Endothelial cell of umbilical vein (primary cell): ENCODE results near the gene CEP104. TPM values are rescaled to one million over a fixed set of nuclear protein-coding genes. Genes with fewer than 3 reads are reported as not detected.

Source experiments
- BruUV-seq: library from RNA; stranded (reverse); fragments of 400-500 nt; replicated peaks from 2 replicates; lab custom pipeline; 2021; lab: Mats Ljungman, UMichigan
- CTCF ChIA-PET: fragments of 300-600, 350-600 bp; sonication (Branson Sonifier 250); formaldehyde crosslinking; loops from one replicate; lab custom pipeline; 2021; ENCODE audit warnings: antibody characterized with exemption, inconsistent platforms; lab: Charles Lee
- POLR2A ChIA-PET: fragments of 300-600, 350-600 bp; sonication (Branson Sonifier 250); formaldehyde crosslinking; loops from one replicate; lab custom pipeline; 2021; ENCODE audit warnings: antibody characterized with exemption, inconsistent platforms; lab: Charles Lee
- DNase-seq: peaks from one replicate; pipeline ENCODE4 v3.0.0-alpha.2; 2011; ENCODE audit warnings: low read depth, low spot score
- FAIRE-seq: peaks from 2 replicates; lab custom pipeline; 2011; peaks lifted over from hg19 to GRCh38; lab: Jason Lieb, UNC
- H2AFZ ChIP-seq: 2 replicates; pipeline ENCODE4 v1.6.0; 2012; ENCODE audit warnings: low read depth, low read length, control low read depth, inconsistent platforms
- H3K27ac ChIP-seq: 2 replicates; pipeline ENCODE4 v1.5.1; 2011; ENCODE audit warnings: low read depth, mild to moderate bottlenecking, control low read depth, low read length, moderate library complexity; ENCODE audit not compliant: insufficient read depth
- H3K27me3 ChIP-seq, 2 experiments: 2 replicates each; pipeline versions ENCODE4 v1.6.0 to v1.6.1; 2011; ENCODE audit warnings: low read length in 2 of 2, mixed read lengths in 1 of 2; ENCODE audit not compliant: control insufficient read depth in 2 of 2, insufficient read depth in 2 of 2
- H3K36me3 ChIP-seq, 2 experiments: 2 replicates in 1 of 2; 3 replicates in 1 of 2; pipeline ENCODE4 v1.5.1; 2011; ENCODE audit warnings: low read length in 2 of 2, mild to moderate bottlenecking in 1 of 2, moderate library complexity in 1 of 2; ENCODE audit not compliant: control insufficient read depth in 2 of 2, insufficient read depth in 2 of 2; ENCODE audit errors: extremely low read depth in 1 of 2
- H3K4me1 ChIP-seq: 3 replicates; pipeline ENCODE4 v1.5.1; 2011; ENCODE audit warnings: mild to moderate bottlenecking, low read length; ENCODE audit not compliant: control insufficient read depth, insufficient read depth; ENCODE audit errors: extremely low read depth
- H3K4me2 ChIP-seq: 2 replicates; pipeline ENCODE4 v1.6.1; 2011; ENCODE audit warnings: low read length, control low read depth, mixed read lengths; ENCODE audit not compliant: insufficient read depth
- H3K4me3 ChIP-seq, 3 experiments: fragments of 200-600 bp in 1 of 3; sonication (generic), shearing (Covaris generic) in 1 of 3; replicated peaks in 1 of 3; 2 replicates each; pipeline ENCODE4 v1.5.1; 2011 to 2016; ENCODE audit warnings: control low read depth in 3 of 3, low read length in 3 of 3, mild to moderate bottlenecking in 2 of 3, inconsistent platforms in 1 of 3, low read depth in 1 of 3, moderate library complexity in 1 of 3; ENCODE audit not compliant: insufficient read depth in 1 of 3
- H3K79me2 ChIP-seq: 2 replicates; pipeline ENCODE4 v1.6.0; 2012; ENCODE audit warnings: low read length, inconsistent platforms; ENCODE audit not compliant: control insufficient read depth, insufficient read depth
- H3K9ac ChIP-seq: replicated peaks from 2 replicates; pipeline ENCODE3; 2011; ENCODE audit warnings: low read length, control low read depth; ENCODE audit not compliant: insufficient read depth; ENCODE audit errors: extremely low read depth
- H3K9me1 ChIP-seq: replicated peaks from 3 replicates; pipeline ENCODE4 v1.6.0; 2011; ENCODE audit warnings: mild to moderate bottlenecking, low read length; ENCODE audit not compliant: control insufficient read depth, insufficient read depth; ENCODE audit errors: extremely low read depth
- H3K9me3 ChIP-seq: replicated peaks from 2 replicates; pipeline ENCODE4 v1.5.1; 2012; ENCODE audit warnings: low read length, inconsistent platforms; ENCODE audit not compliant: control insufficient read depth, insufficient read depth
- H4K20me1 ChIP-seq: replicated peaks from 2 replicates; pipeline ENCODE3; 2011; ENCODE audit warnings: mild to moderate bottlenecking, low read length; ENCODE audit not compliant: control insufficient read depth, insufficient read depth; ENCODE audit errors: extremely low read depth
- EZH2 ChIP-seq: IDR thresholded peaks from 2 replicates; pipeline ENCODE4 v1.6.1; 2012; ENCODE audit warnings: borderline replicate concordance, low read depth, mild to moderate bottlenecking, moderate library complexity, low read length, inconsistent platforms; ENCODE audit not compliant: severe bottlenecking
- FOS ChIP-seq: IDR thresholded peaks from 2 replicates; pipeline ENCODE4 v1.6.1; 2011; ENCODE audit warnings: mild to moderate bottlenecking, low read length, moderate library complexity, borderline replicate concordance; ENCODE audit not compliant: insufficient read depth
- GATA2 ChIP-seq: IDR thresholded peaks from 2 replicates; pipeline ENCODE4 v1.7.0; 2011; ENCODE audit warnings: low read depth, mild to moderate bottlenecking, moderate library complexity, mixed read lengths, low read length; ENCODE audit not compliant: insufficient read length, insufficient read depth
- JUN ChIP-seq: IDR thresholded peaks from 2 replicates; pipeline ENCODE4 v1.6.1; 2011; ENCODE audit warnings: borderline replicate concordance, low read depth; ENCODE audit not compliant: insufficient read length, insufficient read depth
- MYC ChIP-seq: IDR thresholded peaks from one replicate; pipeline ENCODE4 v1.6.1; 2011; ENCODE audit warnings: mild to moderate bottlenecking, low read depth, low read length
- POLR2A ChIP-seq: IDR thresholded peaks from 2 replicates; pipeline ENCODE4 v1.6.1; 2012; ENCODE audit warnings: low read depth, mild to moderate bottlenecking, control low read depth, low read length
- POLR2AphosphoS5 ChIP-seq: IDR thresholded peaks from 2 replicates; pipeline ENCODE4 v1.6.1; 2012; ENCODE audit warnings: low read depth, mild to moderate bottlenecking, control low read depth, low read length, moderate library complexity; ENCODE audit not compliant: insufficient read depth
- dilution Hi-C: fragments of 300-500 bp; cut with MboI; formaldehyde crosslinking; loops from one replicate; pipeline ENCODE4 v1.15.0; 2019; ENCODE audit warnings: low sequenced_read_pairs; ENCODE audit not compliant: extremely low pct_ligation_motif_present
- intact Hi-C: fragments of 100-400 bp; cut with micrococcal nuclease; formaldehyde crosslinking; loops from one replicate; pipeline ENCODE4 v1.10.0; 2022
- polyA plus RNA-seq, 4 experiments: library from polyadenylated mRNA; depleted of rRNA in 3 of 4; stranded (reverse) in 3 of 4; unstranded in 1 of 4; fragments of >200 nt; gene quantifications; 2 replicates each; pipeline versions ENCODE4 v1.2.1 to v1.2.3, GENCODE V29; 2011 to 2012; ENCODE audit warnings: missing spikeins in 1 of 4
- total RNA-seq: library from RNA; stranded (reverse); gene quantifications from 2 replicates; pipeline ENCODE4 v1.2.3, GENCODE V29; 2021
- TF ChIP-seq, protein P1 (sequence below), 2 donors: IDR thresholded peaks; 1 replicate in 1 of 2; 2 replicates in 1 of 2; pipeline ENCODE4 v1.5.1; 2011; ENCODE audit warnings: low read length in 2 of 2, mild to moderate bottlenecking in 2 of 2, moderate library complexity in 2 of 2, control low read depth in 1 of 2, inconsistent platforms in 1 of 2, low read depth in 1 of 2; ENCODE audit not compliant: insufficient read depth in 1 of 2; ENCODE audit errors: extremely low read depth in 1 of 2
- TF ChIP-seq, protein P2 (sequence below): IDR thresholded peaks from 2 replicates; pipeline ENCODE4 v1.6.1; 2011; ENCODE audit not compliant: insufficient read depth, insufficient read length

Gene CEP104
- total and polyA plus RNA-seq, 2 donors (not counting 3 experiments of a cell fraction or from before 2014, with no cell fraction given), result 12.4 to 43.0 TPM

DNA sequence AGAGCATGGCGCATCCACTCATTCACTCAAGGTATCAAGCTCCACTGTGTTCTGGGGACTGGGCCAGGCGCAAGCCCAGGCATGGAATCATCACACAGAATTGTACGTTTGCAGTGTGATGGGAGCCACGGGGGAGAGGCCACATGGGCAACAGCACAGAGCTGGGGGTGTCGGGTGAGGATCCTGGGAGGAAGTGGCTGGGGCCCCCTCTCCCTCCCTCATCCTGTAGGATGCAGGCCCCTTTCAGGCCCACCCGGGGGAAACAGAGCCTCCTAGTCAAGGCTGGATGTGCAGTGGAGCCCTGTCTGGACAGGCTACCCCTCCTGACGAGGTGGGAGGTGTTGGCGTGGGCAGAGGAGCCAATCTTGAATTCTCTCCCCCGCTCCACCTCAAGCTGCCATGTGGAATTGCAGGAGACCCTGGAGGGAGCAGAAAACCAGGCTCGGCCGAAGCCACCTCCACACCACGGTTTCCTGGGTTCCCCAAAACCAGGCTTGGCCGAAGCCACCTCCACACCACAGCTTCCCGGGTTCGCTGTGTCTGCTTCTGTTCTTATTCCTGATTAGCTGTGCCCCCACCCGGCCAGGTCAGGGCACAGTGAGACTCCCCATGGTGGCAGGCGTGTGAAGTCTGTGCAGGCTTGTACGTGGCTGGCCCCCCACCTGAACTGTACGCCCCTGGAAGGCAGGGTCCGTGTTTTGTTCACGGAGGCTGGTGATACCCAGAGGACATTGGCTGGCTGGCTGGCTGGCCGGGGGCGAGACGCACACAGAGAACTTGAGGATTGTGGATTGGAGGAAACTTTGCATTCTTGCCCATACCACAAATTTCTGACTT lies 47.2 kb upstream of the CEP104 start:
- H3K79me2 ChIP-seq, result peaks cover 8% of the 10 kb centered on the region
- no peak for FAIRE-seq
- H4K20me1 ChIP-seq, result no peaks in the 10 kb centered on the region
- no peaks in the 10 kb centered on the region for H3K27me3 ChIP-seq
- H3K36me3 ChIP-seq, result no peaks in the 10 kb centered on the region
- intact Hi-C loops, result loop anchor here (5.0 kb wide), 1 partner anchor 132 kb away; the partner anchor contains the start of gene SMIM1
- ChIA-PET CTCF (no interaction called here), POLR2A (no interaction called here)
- H2AFZ ChIP-seq, result no peak overlapping the region
- TF ChIP-seq, protein P1, sequence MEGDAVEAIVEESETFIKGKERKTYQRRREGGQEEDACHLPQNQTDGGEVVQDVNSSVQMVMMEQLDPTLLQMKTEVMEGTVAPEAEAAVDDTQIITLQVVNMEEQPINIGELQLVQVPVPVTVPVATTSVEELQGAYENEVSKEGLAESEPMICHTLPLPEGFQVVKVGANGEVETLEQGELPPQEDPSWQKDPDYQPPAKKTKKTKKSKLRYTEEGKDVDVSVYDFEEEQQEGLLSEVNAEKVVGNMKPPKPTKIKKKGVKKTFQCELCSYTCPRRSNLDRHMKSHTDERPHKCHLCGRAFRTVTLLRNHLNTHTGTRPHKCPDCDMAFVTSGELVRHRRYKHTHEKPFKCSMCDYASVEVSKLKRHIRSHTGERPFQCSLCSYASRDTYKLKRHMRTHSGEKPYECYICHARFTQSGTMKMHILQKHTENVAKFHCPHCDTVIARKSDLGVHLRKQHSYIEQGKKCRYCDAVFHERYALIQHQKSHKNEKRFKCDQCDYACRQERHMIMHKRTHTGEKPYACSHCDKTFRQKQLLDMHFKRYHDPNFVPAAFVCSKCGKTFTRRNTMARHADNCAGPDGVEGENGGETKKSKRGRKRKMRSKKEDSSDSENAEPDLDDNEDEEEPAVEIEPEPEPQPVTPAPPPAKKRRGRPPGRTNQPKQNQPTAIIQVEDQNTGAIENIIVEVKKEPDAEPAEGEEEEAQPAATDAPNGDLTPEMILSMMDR (IDR thresholded peaks at IDR 0.05; ENCODE audit: extremely low read depth in 1 of 2, insufficient read depth in 1 of 2, low read depth in 1 of 2, low read length in 2 of 2), result no peak
- no peak for TF ChIP-seq EZH2
- TF ChIP-seq JUN, result no peak
- TF ChIP-seq GATA2, result no peak
- TF ChIP-seq, protein P2, sequence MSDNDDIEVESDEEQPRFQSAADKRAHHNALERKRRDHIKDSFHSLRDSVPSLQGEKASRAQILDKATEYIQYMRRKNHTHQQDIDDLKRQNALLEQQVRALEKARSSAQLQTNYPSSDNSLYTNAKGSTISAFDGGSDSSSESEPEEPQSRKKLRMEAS, result no peak
- no peak for TF ChIP-seq MYC
- no peak for TF ChIP-seq POLR2AphosphoS5
- TF ChIP-seq FOS, result no peak
- no peak for TF ChIP-seq POLR2A
- dilution Hi-C loops, result no loop called here
- H3K4me3 ChIP-seq, result no peak overlapping the region
- H3K27ac ChIP-seq, result no peak overlapping the region
- peaks cover 4% of the 10 kb centered on the region for H3K4me1 ChIP-seq
- no peak overlapping the region for H3K4me2 ChIP-seq
- DNase-seq, result no peak
- no peaks in the 10 kb centered on the region for H3K9me1 ChIP-seq
- H3K9me3 ChIP-seq, result no peaks in the 10 kb centered on the region
- no peak overlapping the region for H3K9ac ChIP-seq
- no TSS peak for BruUV-seq
